Kasumi-1 (cell line): ENCODE measurements around the gene ARRB2.

Experiments
- DNase-seq, 2 experiments: peaks; one replicate each; lab custom pipeline; 2025; lab: John Stamatoyannopoulos, UW

ARRB2 gene

DNA sequence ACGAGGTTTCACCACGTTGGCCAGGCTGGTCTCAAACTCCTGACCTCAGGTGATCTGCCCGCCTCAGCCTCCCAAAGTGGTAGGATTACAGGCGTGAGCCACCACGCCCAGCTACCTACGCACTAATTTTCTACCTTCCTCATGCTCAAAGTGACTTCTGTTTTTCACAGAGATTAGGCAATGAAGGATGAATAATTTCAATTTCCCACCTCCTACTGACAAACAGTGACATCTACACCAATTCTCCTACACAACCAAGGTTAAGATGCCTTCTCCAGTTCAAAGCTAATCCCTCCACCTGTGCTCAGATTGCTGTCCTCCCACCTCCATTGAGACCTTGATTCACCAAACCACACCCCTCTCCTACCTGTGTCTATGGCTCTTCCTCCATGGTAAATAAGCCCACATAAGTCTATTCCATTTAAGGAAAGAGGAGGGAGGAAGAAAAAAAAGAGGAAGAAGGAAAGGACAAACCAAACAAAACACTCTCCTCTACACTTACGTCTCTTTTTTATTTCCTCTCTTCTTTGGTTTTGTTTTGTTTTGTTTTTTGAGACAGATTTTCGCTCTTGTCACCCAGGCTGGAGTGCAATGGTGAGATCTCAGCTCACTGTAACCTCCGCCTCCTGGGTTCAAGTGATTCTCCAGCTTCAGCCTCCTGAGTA, 15.3 kb downstream of the ARRB2 start:
- peak in 1 of 2 experiments; percentile 17 for DNase-seq

GRCh38 chr17:4728124-4728523, 17.7 kb downstream of the ARRB2 start:
- DNase-seq, result no peak

GRCh38 chr17:4733073-4733531, 22.7 kb downstream of the ARRB2 start:
- peak; percentile 76 to 89 for DNase-seq

- DNase-seq, result no peak
Measured at GRCh38 chr17:4734857-4735475, 24.5 kb downstream of the ARRB2 start.

GRCh38 chr17:4735876-4736651, 25.6 kb downstream of the ARRB2 start:
- DNase-seq, result peak; percentile 50 to 53

DNA sequence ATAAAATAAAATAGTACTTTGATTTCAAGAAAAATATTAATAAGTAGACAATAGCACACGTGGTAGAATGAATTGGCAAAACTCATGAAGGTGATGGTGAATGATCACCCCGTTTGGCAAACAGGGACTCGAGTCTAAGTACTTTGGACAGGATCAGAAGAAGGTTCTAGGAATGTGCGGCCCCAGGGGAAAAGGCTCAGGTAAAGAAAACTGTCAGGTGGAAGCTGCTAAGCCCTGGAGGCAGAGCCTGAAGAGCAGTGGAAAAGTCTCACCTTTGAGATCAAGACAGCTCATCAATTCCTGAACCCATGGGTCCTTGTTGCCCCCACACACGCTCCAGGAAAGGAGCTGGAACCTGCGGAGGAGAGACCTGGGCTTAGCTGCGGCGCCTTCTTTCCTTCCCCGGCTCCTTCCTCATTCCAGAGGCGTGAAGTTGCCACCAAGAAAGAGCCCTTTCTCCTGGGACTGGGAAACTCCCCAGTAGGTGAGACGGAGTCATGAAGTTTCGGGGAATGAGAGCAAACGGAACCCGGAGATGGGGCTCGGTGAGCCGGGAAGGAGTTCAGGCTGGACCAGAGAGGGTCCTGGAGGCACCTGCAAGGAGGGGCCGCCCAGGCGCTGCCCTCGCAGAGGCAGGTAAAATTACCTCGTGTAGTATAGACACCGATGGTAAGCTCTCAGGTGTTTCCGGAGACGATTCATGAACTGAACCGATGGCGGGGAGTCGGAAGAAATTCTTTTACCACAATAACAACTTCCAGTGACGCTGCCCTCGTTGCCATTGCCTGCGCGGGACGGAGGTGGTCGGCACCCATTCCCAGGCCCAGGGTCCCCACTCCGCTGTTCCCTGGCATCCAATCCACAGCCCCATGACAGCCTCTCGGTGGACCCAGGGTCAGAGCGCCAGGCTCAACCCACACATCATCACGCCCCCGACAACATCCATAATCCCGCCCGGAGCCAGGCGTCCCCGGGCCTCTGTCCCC, 28.0 kb downstream of the ARRB2 start:
- no peak for DNase-seq

DNA sequence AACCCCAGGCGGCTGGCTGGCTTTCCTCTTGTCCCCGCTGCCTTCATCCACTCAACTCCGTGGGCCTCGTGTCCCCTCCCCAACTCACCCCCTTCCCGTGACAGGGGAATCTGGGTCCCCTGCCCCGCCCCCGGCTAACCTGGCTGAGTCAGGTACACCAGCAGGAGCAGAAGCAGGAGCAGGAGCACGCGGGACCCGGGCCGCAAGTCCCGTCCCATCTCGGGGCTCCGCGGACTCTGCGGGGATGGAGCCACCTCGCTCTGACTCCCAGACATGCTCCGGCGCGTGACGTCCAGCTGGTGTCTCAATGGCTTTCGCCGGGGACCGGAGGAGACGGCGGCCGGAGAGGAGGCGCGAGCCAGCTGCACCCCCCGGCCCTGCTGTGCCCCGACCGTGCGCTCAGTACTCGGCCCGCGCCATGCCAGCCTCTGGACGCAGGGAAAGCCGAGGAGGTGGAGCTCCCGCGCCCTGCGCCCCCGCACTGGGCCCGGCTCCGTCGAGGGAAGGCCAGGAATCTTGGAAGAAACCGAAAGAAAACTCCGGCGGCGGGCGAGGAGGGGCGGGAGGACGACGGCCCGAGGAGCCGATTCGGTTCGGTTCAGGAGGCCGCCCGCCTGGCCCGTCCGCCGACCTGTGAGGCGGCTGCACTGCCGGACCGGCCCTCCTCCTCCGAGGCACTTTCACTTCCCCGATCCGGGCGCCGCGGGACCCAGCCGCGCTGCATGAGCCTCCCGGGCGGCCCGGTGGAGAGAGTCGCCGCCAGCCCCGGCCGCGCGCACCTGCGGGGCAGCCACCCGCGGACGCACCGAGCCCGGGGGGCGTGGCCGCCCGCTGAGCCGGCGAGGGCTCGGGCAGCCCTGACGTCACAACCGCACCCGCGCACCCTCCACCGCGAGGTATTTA, 28.9 kb downstream of the ARRB2 start, which contains the start of the genes CXCL16 and ZMYND15:
Gene CXCL16, minus strand, starts transcription at position 807 of the 903 bp plus-strand sequence. Its CDS starts 589 bp downstream, at position 218.
Gene ZMYND15, plus strand, starts transcription at position 712 of the 903 bp plus-strand sequence. CDS start 716 bp downstream, outside the sequence.
- DNase-seq, result no peak

GRCh38 chr17:4740025-4740351, 29.6 kb downstream of the ARRB2 start:
- DNase-seq, result no peak

GRCh38 chr17:4740584-4740983, 30.2 kb downstream of the ARRB2 start:
- no peak for DNase-seq

- no peak for DNase-seq
Measured at GRCh38 chr17:4741544-4741943, 31.1 kb downstream of the ARRB2 start.

GRCh38 chr17:4742133-4742532, 31.7 kb downstream of the ARRB2 start:
- no peak for DNase-seq

- no peak for DNase-seq
Measured at GRCh38 chr17:4742629-4743028, 32.2 kb downstream of the ARRB2 start.

- no peak for DNase-seq
Measured at GRCh38 chr17:4743216-4743615, 32.8 kb downstream of the ARRB2 start.

DNA sequence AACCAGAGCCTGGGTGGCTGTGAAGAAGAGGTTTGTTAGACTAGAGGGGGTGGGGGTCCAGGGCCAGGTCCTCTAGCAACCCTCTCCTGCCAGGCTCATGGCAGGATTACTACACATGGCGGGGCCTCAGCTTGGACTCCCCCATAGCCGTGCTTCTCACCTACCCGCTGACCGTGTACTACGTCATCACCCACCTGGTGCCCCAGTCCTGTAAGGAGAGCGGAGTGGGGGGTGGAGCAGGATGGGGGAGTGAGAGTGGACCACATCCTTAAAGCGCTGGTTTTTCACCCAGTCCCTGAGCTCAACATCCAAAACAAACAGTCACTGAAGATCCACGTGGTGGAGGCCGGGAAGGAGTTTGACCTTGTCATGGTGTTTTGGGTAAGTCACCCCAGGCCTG, 33.5 kb downstream of the ARRB2 start:
- no peak for DNase-seq

GRCh38 chr17:4744999-4745969, 34.9 kb downstream of the ARRB2 start:
- no peak for DNase-seq

DNA sequence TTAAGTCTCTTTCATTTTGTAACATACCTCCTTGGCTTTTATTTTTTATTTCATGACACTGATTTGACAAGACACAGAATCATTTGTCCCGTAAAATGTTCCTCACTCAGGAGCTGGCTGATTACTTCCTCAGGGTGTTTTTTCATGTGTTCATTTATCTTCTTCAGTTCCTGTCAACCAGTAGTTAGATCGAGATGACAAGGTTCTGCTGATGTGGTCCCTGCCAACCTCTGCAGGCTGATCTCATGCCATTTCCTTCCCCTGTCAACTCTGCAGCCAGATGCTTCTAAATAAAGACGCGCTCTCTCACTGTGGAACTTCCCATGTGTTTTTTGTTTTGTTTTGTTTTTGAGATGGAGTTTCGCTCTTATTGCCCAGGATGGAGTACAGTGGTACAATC, 37.4 kb downstream of the ARRB2 start:
- peak; percentile 34 to 36 for DNase-seq

DNA sequence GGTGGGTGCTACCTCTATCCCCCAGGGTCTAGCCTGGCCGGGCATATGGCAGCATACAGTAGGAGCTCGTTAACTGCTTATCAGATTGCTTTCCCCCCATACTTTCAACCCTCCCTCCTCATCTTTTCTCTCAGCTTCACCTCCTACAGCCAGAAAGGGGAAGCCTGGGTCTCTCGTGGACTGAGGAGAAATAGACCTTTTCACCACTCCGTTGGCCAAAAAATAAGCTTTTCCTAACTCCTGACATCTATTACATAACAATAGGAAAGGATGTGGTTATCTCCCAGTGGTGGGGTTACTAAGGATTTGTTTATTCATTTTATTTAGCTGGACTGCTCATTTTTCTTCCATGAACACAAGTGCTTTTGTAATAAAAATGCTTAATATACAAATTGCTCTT, 38.3 kb downstream of the ARRB2 start:
- DNase-seq, result no peak

- no peak for DNase-seq
Measured at GRCh38 chr17:4750606-4751005, 40.2 kb downstream of the ARRB2 start.

DNA sequence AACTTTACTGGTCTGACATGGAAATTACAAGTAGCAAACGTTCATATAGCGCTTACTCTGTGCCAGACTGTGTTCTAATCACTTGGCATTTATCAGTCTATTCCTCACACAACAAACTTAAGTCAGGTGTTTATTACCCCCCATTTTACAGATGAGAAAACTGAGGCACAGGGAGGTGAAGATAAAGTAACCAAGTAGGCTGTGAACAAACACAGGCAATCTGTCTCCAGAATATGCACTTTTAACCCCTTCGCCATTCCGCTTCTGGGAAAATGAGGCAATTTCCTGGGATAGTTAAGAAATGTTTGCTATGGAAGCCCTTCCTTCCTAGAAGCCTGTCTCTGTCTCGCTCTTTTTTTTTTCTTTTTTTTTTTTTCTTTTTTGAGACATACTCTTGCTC, 41.5 kb downstream of the ARRB2 start:
- DNase-seq, result no peak
